Panc1 (cell line): ENCODE results near the gene USP9X. TPM values are rescaled to one million over a fixed set of nuclear protein-coding genes. Genes with fewer than 3 reads are reported as not detected.

Experiments used
- ATAC-seq: fragments of 200-7000 bp; cut with Tn5 transposase; 2 replicates; pipeline ENCODE4 v1.9.1; 2020; ENCODE audit warnings: mild to moderate bottlenecking, moderate library complexity
- BruUV-seq: library from RNA; stranded (reverse); fragments of 400-500 nt; replicated peaks from 2 replicates; lab custom pipeline; 2021; lab: Mats Ljungman, UMichigan
- CTCF ChIA-PET: fragments of 300-600 bp; sonication (Branson Sonifier 250); formaldehyde crosslinking; loops from one replicate; lab custom pipeline; 2022; ENCODE audit warnings: antibody characterized with exemption; lab: Charles Lee
- POLR2A ChIA-PET: fragments of 300-600 bp; sonication (Branson Sonifier 250); formaldehyde crosslinking; loops from one replicate; lab custom pipeline; 2022; ENCODE audit warnings: antibody characterized with exemption; lab: Charles Lee
- DNase-seq: peaks from one replicate; pipeline ENCODE4 v3.0.0-alpha.2; 2010; ENCODE audit warnings: low read depth, low spot score
- H3K27ac ChIP-seq: 2 replicates; pipeline ENCODE4 v1.5.1; 2011; ENCODE audit warnings: mild to moderate bottlenecking, low read length, inconsistent platforms
- H3K27me3 ChIP-seq: fragments of 200-500 bp; sonication (Bioruptor generic); 2 replicates; pipeline ENCODE4 v1.6.0; 2014; ENCODE audit warnings: low read length, inconsistent platforms; ENCODE audit not compliant: control insufficient read depth, insufficient read depth
- H3K36me3 ChIP-seq: fragments of 200-500 bp; sonication (Bioruptor generic); 2 replicates; pipeline ENCODE4 v1.5.1; 2014; ENCODE audit warnings: inconsistent platforms, mild to moderate bottlenecking, low read length, moderate library complexity; ENCODE audit not compliant: control insufficient read depth, insufficient read depth
- H3K4me1 ChIP-seq: 2 replicates; pipeline ENCODE4 v1.5.1; 2011; ENCODE audit warnings: inconsistent platforms, mild to moderate bottlenecking, low read length, moderate library complexity; ENCODE audit not compliant: control insufficient read depth, insufficient read depth
- H3K4me3 ChIP-seq, 2 experiments: 2 replicates each; pipeline ENCODE4 v1.5.1; 2011 to 2012; ENCODE audit warnings: low read depth in 2 of 2, low read length in 2 of 2, mild to moderate bottlenecking in 2 of 2, inconsistent platforms in 1 of 2, moderate library complexity in 1 of 2
- H3K9me3 ChIP-seq: fragments of 200-500 bp; sonication (Bioruptor generic); 2 replicates; pipeline ENCODE4 v1.5.1; 2014; ENCODE audit warnings: low read depth, mild to moderate bottlenecking, inconsistent platforms, low read length, moderate library complexity; ENCODE audit not compliant: control insufficient read depth, insufficient read depth
- POLR2AphosphoS5 ChIP-seq: IDR thresholded peaks from 2 replicates; pipeline ENCODE4 v1.6.1; 2012; ENCODE audit warnings: mild to moderate bottlenecking, low read depth, low read length, moderate library complexity
- SIN3A ChIP-seq: IDR thresholded peaks from 2 replicates; pipeline ENCODE4 v1.6.1; 2012; ENCODE audit warnings: low read depth, mild to moderate bottlenecking, low read length, moderate library complexity, borderline replicate concordance; ENCODE audit not compliant: insufficient read depth
- TCF7L2 ChIP-seq: IDR thresholded peaks from 2 replicates; pipeline ENCODE4 v1.6.1; 2011; ENCODE audit warnings: mild to moderate bottlenecking, low read depth, low read length, inconsistent platforms
- in situ Hi-C: cut with HindIII; loops from 2 replicates; pipeline ENCODE4 v1.10.0; 2016; ENCODE audit warnings: low sequenced_read_pairs, low pct_unique_long_range_greater_than_20kb
- intact Hi-C: fragments of 100-400 bp; cut with micrococcal nuclease; formaldehyde crosslinking; loops from one replicate; pipeline ENCODE4 v1.10.0; 2022; ENCODE audit not compliant: unreplicated experiment
- total RNA-seq: library from RNA; stranded (reverse); gene quantifications from one replicate; pipeline ENCODE4 v1.2.1, GENCODE V29; 2021; ENCODE audit not compliant: unreplicated experiment
- TF ChIP-seq, protein P1 (sequence below): fragments of 450-650 bp; IDR thresholded peaks from 2 replicates; pipeline ENCODE4 v1.5.1; 2017; ENCODE audit warnings: mild to moderate bottlenecking
- TF ChIP-seq, protein P2 (sequence below), 2 experiments: IDR thresholded peaks; 2 replicates each; pipeline ENCODE4 v1.6.1; 2011 to 2012; ENCODE audit warnings: low read depth in 2 of 2, control low read depth in 1 of 2, low read length in 1 of 2, mild to moderate bottlenecking in 1 of 2, moderate library complexity in 1 of 2; ENCODE audit not compliant: insufficient read depth in 1 of 2

The USP9X gene
- total RNA-seq, 1 experiment from 2014 or later: 44.4 TPM

- Histone ChIP-seq H3K9me3 (no peaks in the 10 kb centered on the region), H3K27ac (no peak overlapping the region), H3K4me1 (no peaks in the 10 kb centered on the region), H3K4me3 (no peak overlapping the region), H3K36me3 (no peaks in the 10 kb centered on the region), H3K27me3 (no peaks in the 10 kb centered on the region)
- in situ Hi-C loops: no loop called here
- intact Hi-C loops: no loop called here
- DNase-seq: no peak
- no peak for ATAC-seq
- ChIA-PET CTCF (no interaction called here), POLR2A (no interaction called here)
- TF ChIP-seq SIN3A (no peak), POLR2AphosphoS5 (no peak), TCF7L2 (no peak)
- TF ChIP-seq, protein P1, sequence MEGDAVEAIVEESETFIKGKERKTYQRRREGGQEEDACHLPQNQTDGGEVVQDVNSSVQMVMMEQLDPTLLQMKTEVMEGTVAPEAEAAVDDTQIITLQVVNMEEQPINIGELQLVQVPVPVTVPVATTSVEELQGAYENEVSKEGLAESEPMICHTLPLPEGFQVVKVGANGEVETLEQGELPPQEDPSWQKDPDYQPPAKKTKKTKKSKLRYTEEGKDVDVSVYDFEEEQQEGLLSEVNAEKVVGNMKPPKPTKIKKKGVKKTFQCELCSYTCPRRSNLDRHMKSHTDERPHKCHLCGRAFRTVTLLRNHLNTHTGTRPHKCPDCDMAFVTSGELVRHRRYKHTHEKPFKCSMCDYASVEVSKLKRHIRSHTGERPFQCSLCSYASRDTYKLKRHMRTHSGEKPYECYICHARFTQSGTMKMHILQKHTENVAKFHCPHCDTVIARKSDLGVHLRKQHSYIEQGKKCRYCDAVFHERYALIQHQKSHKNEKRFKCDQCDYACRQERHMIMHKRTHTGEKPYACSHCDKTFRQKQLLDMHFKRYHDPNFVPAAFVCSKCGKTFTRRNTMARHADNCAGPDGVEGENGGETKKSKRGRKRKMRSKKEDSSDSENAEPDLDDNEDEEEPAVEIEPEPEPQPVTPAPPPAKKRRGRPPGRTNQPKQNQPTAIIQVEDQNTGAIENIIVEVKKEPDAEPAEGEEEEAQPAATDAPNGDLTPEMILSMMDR: no peak
- TF ChIP-seq, protein P2, sequence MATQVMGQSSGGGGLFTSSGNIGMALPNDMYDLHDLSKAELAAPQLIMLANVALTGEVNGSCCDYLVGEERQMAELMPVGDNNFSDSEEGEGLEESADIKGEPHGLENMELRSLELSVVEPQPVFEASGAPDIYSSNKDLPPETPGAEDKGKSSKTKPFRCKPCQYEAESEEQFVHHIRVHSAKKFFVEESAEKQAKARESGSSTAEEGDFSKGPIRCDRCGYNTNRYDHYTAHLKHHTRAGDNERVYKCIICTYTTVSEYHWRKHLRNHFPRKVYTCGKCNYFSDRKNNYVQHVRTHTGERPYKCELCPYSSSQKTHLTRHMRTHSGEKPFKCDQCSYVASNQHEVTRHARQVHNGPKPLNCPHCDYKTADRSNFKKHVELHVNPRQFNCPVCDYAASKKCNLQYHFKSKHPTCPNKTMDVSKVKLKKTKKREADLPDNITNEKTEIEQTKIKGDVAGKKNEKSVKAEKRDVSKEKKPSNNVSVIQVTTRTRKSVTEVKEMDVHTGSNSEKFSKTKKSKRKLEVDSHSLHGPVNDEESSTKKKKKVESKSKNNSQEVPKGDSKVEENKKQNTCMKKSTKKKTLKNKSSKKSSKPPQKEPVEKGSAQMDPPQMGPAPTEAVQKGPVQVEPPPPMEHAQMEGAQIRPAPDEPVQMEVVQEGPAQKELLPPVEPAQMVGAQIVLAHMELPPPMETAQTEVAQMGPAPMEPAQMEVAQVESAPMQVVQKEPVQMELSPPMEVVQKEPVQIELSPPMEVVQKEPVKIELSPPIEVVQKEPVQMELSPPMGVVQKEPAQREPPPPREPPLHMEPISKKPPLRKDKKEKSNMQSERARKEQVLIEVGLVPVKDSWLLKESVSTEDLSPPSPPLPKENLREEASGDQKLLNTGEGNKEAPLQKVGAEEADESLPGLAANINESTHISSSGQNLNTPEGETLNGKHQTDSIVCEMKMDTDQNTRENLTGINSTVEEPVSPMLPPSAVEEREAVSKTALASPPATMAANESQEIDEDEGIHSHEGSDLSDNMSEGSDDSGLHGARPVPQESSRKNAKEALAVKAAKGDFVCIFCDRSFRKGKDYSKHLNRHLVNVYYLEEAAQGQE (IDR thresholded peaks at IDR 0.05; ENCODE audit: insufficient read depth in 1 of 2, low read depth in 2 of 2, low read length in 1 of 2): no peak
- no TSS peak for BruUV-seq
Observed at GRCh38 chrX:41082783-41083182, 2.5 kb upstream of the USP9X start.

- Histone ChIP-seq H3K27ac (peak overlapping the region; percentile 81), H3K4me3 (peak overlapping the region; percentile 65 to 67), H3K27me3 (no peaks in the 10 kb centered on the region), H3K4me1 (peaks cover 4% of the 10 kb centered on the region), H3K36me3 (no peaks in the 10 kb centered on the region), H3K9me3 (no peaks in the 10 kb centered on the region)
- in situ Hi-C loops: no loop called here
- ChIA-PET CTCF (no interaction called here), POLR2A (interaction anchor here (0.7 kb wide), 1 partner anchor 75 kb away, joined by 3 read pairs; no protein-coding TSS in a partner anchor)
- ATAC-seq: peak; percentile 82
- intact Hi-C loops: no loop called here
- DNase-seq: peak; percentile 67
- no peak; the same call in 1 of the 2 replicates for TF ChIP-seq POLR2AphosphoS5
- TF ChIP-seq SIN3A: no peak
- TF ChIP-seq, protein P1: no peak
- no peak; the same call in 1 of the 2 replicates for TF ChIP-seq TCF7L2
- TF ChIP-seq, protein P2 (IDR thresholded peaks at IDR 0.05; ENCODE audit: insufficient read depth in 1 of 2, low read depth in 2 of 2, low read length in 1 of 2): no peak
- BruUV-seq: TSS peak; percentile 98
Observed at GRCh38 chrX:41084044-41084892, 977 bp upstream of the USP9X start.
